ENCODE data around the gene DPM3.
"Not testable (repeated sequence)": the region's sequence is repeated elsewhere in the genome, so short reads cannot be mapped to it uniquely, and the experiment has no call there.

DPM3 gene, protein sequence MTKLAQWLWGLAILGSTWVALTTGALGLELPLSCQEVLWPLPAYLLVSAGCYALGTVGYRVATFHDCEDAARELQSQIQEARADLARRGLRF

DNA sequence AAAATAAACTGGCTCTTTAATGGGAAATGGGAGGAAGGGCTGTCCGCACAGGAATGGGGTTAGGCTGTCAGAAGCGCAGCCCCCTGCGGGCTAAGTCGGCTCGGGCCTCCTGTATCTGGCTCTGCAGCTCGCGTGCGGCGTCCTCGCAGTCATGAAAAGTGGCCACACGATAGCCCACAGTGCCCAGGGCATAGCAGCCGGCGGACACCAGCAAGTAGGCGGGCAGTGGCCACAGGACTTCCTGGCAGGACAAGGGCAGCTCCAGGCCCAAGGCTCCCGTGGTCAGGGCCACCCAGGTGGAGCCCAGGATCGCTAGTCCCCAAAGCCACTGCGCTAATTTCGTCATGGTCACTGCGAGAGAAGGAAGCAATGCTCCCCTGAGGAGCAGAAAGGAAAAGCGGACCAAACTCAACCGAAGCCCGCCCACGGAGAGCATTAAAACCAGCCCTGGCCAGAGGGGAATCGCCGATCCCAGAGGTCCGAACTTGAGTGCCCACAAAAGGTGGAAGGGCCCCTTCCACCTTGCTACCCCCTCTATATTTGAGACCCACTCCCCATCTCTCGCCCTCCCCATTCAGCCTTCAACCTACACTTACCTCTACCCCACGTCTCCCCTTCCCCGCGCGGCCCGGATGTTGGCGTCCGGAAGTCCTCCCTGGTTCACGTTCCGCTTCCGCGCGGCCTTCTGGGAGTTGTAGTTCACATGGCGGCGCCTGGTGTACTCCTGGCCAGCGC lies at the start of gene DPM3:
Gene DPM3, minus strand, starts transcription at position 637 of the 735 bp plus-strand sequence. Its CDS starts 291 bp downstream, at position 346.
- Histone ChIP-seq H3K9me3 (ENCODE audit: severe bottlenecking) (no peaks in the 10 kb centered on the region), H3K36me3 (ENCODE audit: low read depth) (peaks cover 11% of the 10 kb centered on the region), H3K27ac (ENCODE audit: poor library complexity, severe bottlenecking) (peak within 1 kb of the TSS; percentile 86), H3K4me1 (ENCODE audit: insufficient read depth, poor library complexity, severe bottlenecking) (no peaks in the 10 kb centered on the region), H3K4me3 (ENCODE audit: severe bottlenecking) (peak within 1 kb of the TSS; percentile 61), H3K27me3 (ENCODE audit: insufficient read depth, poor library complexity, severe bottlenecking) (no peaks in the 10 kb centered on the region)
- DNase-seq (ENCODE audit: low spot score) (peak; percentile 91), ATAC-seq (ENCODE audit: low read depth) (peak; percentile 77)
- TF ChIP-seq, protein P1, sequence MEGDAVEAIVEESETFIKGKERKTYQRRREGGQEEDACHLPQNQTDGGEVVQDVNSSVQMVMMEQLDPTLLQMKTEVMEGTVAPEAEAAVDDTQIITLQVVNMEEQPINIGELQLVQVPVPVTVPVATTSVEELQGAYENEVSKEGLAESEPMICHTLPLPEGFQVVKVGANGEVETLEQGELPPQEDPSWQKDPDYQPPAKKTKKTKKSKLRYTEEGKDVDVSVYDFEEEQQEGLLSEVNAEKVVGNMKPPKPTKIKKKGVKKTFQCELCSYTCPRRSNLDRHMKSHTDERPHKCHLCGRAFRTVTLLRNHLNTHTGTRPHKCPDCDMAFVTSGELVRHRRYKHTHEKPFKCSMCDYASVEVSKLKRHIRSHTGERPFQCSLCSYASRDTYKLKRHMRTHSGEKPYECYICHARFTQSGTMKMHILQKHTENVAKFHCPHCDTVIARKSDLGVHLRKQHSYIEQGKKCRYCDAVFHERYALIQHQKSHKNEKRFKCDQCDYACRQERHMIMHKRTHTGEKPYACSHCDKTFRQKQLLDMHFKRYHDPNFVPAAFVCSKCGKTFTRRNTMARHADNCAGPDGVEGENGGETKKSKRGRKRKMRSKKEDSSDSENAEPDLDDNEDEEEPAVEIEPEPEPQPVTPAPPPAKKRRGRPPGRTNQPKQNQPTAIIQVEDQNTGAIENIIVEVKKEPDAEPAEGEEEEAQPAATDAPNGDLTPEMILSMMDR (IDR thresholded peaks at IDR 0.05; ENCODE audit: poor library complexity, severe bottlenecking): no peak

GRCh38 chr1:155189926-155190325 lies 49.6 kb upstream of the DPM3 start:
- not testable (repeated sequence) for H3K27me3 ChIP-seq (ENCODE audit: insufficient read depth, poor library complexity, severe bottlenecking); H3K4me3 ChIP-seq (ENCODE audit: severe bottlenecking); H3K4me1 ChIP-seq (ENCODE audit: insufficient read depth, poor library complexity, severe bottlenecking); H3K9me3 ChIP-seq (ENCODE audit: severe bottlenecking); DNase-seq (ENCODE audit: low spot score); H3K36me3 ChIP-seq (ENCODE audit: low read depth); ATAC-seq (ENCODE audit: low read depth); H3K27ac ChIP-seq (ENCODE audit: poor library complexity, severe bottlenecking)

DNA sequence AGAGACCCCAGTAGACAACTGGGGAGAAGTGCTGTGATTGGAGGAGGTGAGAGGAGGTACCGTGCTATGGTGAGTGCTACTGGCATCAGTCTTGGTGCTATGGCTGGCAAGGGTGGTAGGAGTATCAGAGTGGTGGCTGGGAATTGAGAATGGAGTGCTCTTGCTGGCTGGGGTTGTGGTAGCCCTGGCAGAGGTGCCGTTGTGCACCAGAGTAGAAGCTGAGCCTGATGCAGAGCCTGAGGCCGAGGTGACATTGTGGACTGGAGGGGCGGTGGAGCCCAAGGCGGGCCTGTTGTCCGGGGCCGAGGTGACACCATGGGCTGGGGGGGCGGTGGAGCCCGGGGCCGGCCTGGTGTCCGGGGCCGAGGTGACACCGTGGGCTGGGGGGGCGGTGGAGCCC lies 47.9 kb upstream of the DPM3 start:
- peaks cover 3% of the 10 kb centered on the region for H3K4me1 ChIP-seq (ENCODE audit: insufficient read depth, poor library complexity, severe bottlenecking)
- H3K9me3 ChIP-seq (ENCODE audit: severe bottlenecking): no peaks in the 10 kb centered on the region
- TF ChIP-seq, protein P1 (IDR thresholded peaks at IDR 0.05; ENCODE audit: poor library complexity, severe bottlenecking): no peak
- ATAC-seq (ENCODE audit: low read depth) (peak; percentile 20; the same call in 1 of the 3 replicates), DNase-seq (ENCODE audit: low spot score) (peak; percentile 32)
- no peak overlapping the region for H3K4me3 ChIP-seq (ENCODE audit: severe bottlenecking)
- no peaks in the 10 kb centered on the region for H3K36me3 ChIP-seq (ENCODE audit: low read depth)
- no peaks in the 10 kb centered on the region for H3K27me3 ChIP-seq (ENCODE audit: insufficient read depth, poor library complexity, severe bottlenecking)
- H3K27ac ChIP-seq (ENCODE audit: poor library complexity, severe bottlenecking): no peak overlapping the region

GRCh38 chr1:155187456-155187891 lies 47.1 kb upstream of the DPM3 start:
- no peak overlapping the region for H3K4me3 ChIP-seq (ENCODE audit: severe bottlenecking)
- H3K36me3 ChIP-seq (ENCODE audit: low read depth): no peaks in the 10 kb centered on the region
- H3K9me3 ChIP-seq (ENCODE audit: severe bottlenecking): no peaks in the 10 kb centered on the region
- DNase-seq (ENCODE audit: low spot score): no peak
- no peaks in the 10 kb centered on the region for H3K27me3 ChIP-seq (ENCODE audit: insufficient read depth, poor library complexity, severe bottlenecking)
- no peaks in the 10 kb centered on the region for H3K4me1 ChIP-seq (ENCODE audit: insufficient read depth, poor library complexity, severe bottlenecking)
- TF ChIP-seq, protein P1 (IDR thresholded peaks at IDR 0.05; ENCODE audit: poor library complexity, severe bottlenecking): no peak
- H3K27ac ChIP-seq (ENCODE audit: poor library complexity, severe bottlenecking): no peak overlapping the region
- ATAC-seq (ENCODE audit: low read depth): 0 out of 3 replicates have a peak, but pooled peaks have one; percentile 3

GRCh38 chr1:155186794-155187455 lies 46.6 kb upstream of the DPM3 start:
- Histone ChIP-seq H3K27me3 (ENCODE audit: insufficient read depth, poor library complexity, severe bottlenecking) (no peaks in the 10 kb centered on the region), H3K36me3 (ENCODE audit: low read depth) (no peaks in the 10 kb centered on the region), H3K27ac (ENCODE audit: poor library complexity, severe bottlenecking) (no peak overlapping the region), H3K9me3 (ENCODE audit: severe bottlenecking) (no peaks in the 10 kb centered on the region), H3K4me1 (ENCODE audit: insufficient read depth, poor library complexity, severe bottlenecking) (no peaks in the 10 kb centered on the region), H3K4me3 (ENCODE audit: severe bottlenecking) (no peak overlapping the region)
- no peak for DNase-seq (ENCODE audit: low spot score)
- TF ChIP-seq, protein P1 (IDR thresholded peaks at IDR 0.05; ENCODE audit: poor library complexity, severe bottlenecking): no peak
- ATAC-seq (ENCODE audit: low read depth): no peak

All from RWPE2 (cell line).